Activated naive CD8-positive, alpha-beta T cell treated with anti-CD3 and anti-CD28 coated beads, Interleukin-2, amount 10 ng/mL, durations not matched to agents 7 days and 5 days (primary cell): ENCODE measurements around the gene KRTAP16-1. TPM values are rescaled to one million over a fixed set of nuclear protein-coding genes. Genes with fewer than 3 reads are reported as not detected.
"Not testable (repeated sequence)": the region's sequence is repeated elsewhere in the genome, so short reads cannot be mapped to it uniquely, and the experiment has no call there.

Experiments used
- ATAC-seq: fragments of 150-1000 bp; cut with Tn5 transposase; one replicate; pipeline ENCODE4 v1.10.0; 2021; ENCODE audit warnings: low read depth, moderate library complexity
- POLR2A ChIA-PET: fragments of 350-600 bp; sonication (Branson Sonifier 250); formaldehyde crosslinking; loops from one replicate; lab custom pipeline; 2021; ENCODE audit warnings: antibody characterized with exemption; lab: Charles Lee
- DNase-seq: peaks from one replicate; pipeline ENCODE4 v3.0.0; 2021
- H3K27ac Mint-ChIP-seq: one replicate; pipeline ENCODE4 v1.8.0; 2022; ENCODE audit warnings: mild to moderate bottlenecking, mixed read lengths
- H3K27me3 Mint-ChIP-seq: one replicate; pipeline ENCODE4 v1.8.0; 2022; ENCODE audit warnings: mild to moderate bottlenecking, moderate library complexity, mixed read lengths
- H3K36me3 Mint-ChIP-seq: one replicate; pipeline ENCODE4 v1.8.0; 2021; ENCODE audit warnings: mild to moderate bottlenecking, mixed read lengths
- H3K4me1 Mint-ChIP-seq: one replicate; pipeline ENCODE4 v1.8.0; 2021; ENCODE audit warnings: mixed read lengths
- H3K4me3 Mint-ChIP-seq: one replicate; pipeline ENCODE4 v1.8.0; 2022; ENCODE audit warnings: mild to moderate bottlenecking, moderate library complexity, mixed read lengths
- H3K9me3 Mint-ChIP-seq: one replicate; pipeline ENCODE4 v1.8.0; 2021; ENCODE audit warnings: mixed read lengths
- total RNA-seq, 2 experiments: library from RNA; stranded (reverse); gene quantifications; one replicate each; pipeline ENCODE4 v1.2.3, GENCODE V29; 2021

KRTAP16-1 gene
- total RNA-seq = not detected

- Mint-ChIP-seq H3K4me3 (peak within 1 kb of the TSS; percentile 57), H3K27ac (peak within 1 kb of the TSS; percentile 78), H3K27me3 (peaks cover 2% of the 10 kb centered on the region), H3K9me3 (no peaks in the 10 kb centered on the region), H3K36me3 (no peaks in the 10 kb centered on the region), H3K4me1 (peaks cover 26% of the 10 kb centered on the region)
- POLR2A ChIA-PET = no interaction called here
- ATAC-seq = peak; percentile 62
- peak; percentile 45 for DNase-seq
These were observed at the start of gene KRTAP16-1 for GRCh38 chr17:41308918-41309359. TSS of gene KRTAP16-1 (minus strand) at chr17:41309309. CDS start at chr17:41309253, 56 bp downstream.

DNA sequence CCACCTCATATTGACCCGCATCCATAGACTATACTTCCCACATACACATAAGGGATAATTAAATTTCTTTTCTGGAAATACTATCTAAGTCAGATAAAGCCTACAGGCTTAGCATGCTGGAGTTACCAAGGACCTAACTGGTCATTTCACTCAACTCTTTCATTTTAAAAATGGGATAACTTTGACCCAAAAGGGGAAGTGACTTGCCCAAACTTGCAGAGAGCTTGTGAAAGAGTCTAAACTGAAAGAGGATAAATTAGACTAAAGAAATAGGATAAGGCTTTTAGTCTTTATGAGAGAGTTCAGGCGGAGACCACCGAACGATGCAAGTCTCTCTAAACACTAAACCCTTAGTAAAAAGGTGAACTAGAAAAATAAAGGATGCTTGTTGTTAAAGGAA is 45.4 kb upstream of the KRTAP16-1 start:
- H3K9me3 Mint-ChIP-seq = no peaks in the 10 kb centered on the region
- peaks cover 8% of the 10 kb centered on the region for H3K27me3 Mint-ChIP-seq
- DNase-seq = no peak
- ATAC-seq = no peak
- no peaks in the 10 kb centered on the region for H3K4me1 Mint-ChIP-seq
- no peak overlapping the region for H3K27ac Mint-ChIP-seq
- H3K36me3 Mint-ChIP-seq = no peaks in the 10 kb centered on the region
- POLR2A ChIA-PET = no interaction called here
- H3K4me3 Mint-ChIP-seq = no peak overlapping the region

DNA sequence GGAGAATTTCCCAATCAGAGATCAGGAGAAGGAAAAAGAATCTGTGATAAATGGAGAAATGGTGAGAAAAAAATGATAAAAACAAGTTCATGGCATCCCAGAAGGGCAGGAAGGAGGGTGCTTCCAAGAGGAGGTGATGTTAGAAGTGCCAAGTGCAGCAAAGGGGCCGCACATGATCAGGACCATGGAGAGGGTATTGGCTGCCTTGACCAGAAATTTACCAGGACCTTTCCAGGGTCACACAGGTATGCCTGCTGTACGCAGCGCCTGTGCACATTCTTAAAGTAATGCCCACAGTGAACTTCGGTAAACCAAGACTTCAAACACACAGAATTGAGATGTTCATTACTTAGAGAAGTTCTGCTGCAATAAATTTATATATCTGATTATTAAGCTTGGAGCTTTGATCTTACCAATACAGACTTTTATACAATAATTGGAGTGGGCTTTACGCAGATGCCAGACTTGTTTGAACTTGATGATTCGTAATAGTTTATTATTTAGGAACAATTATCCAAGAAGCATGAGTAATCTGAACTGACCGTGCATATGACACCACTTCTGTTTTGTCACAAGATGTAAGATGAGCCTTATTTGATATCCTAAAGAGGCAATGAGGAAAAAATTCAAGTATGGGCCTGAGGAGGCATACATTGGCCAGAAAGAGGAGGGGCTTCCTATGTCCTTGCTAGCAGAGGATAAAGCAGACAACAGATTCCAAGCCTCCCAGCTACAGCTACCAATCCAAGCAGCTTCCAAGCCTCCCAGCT is 43.7 kb upstream of the KRTAP16-1 start:
- Mint-ChIP-seq H3K36me3 (no peaks in the 10 kb centered on the region), H3K9me3 (no peaks in the 10 kb centered on the region), H3K4me3 (no peak overlapping the region), H3K27me3 (peaks cover 8% of the 10 kb centered on the region), H3K27ac (no peak overlapping the region), H3K4me1 (no peaks in the 10 kb centered on the region)
- no peak for ATAC-seq
- no peak for DNase-seq
- POLR2A ChIA-PET = interaction anchor here (1.2 kb wide), 1 partner anchor 336 kb away, joined by 3 read pairs; no protein-coding TSS in a partner anchor

- Mint-ChIP-seq H3K27ac (no peak overlapping the region), H3K27me3 (peaks cover 8% of the 10 kb centered on the region), H3K4me1 (no peaks in the 10 kb centered on the region), H3K9me3 (no peaks in the 10 kb centered on the region), H3K4me3 (no peak overlapping the region), H3K36me3 (no peaks in the 10 kb centered on the region)
- ATAC-seq (no peak), DNase-seq (no peak)
- POLR2A ChIA-PET = no interaction called here
These were observed 42.1 kb upstream of the KRTAP16-1 start for GRCh38 chr17:41351177-41351576.

DNA sequence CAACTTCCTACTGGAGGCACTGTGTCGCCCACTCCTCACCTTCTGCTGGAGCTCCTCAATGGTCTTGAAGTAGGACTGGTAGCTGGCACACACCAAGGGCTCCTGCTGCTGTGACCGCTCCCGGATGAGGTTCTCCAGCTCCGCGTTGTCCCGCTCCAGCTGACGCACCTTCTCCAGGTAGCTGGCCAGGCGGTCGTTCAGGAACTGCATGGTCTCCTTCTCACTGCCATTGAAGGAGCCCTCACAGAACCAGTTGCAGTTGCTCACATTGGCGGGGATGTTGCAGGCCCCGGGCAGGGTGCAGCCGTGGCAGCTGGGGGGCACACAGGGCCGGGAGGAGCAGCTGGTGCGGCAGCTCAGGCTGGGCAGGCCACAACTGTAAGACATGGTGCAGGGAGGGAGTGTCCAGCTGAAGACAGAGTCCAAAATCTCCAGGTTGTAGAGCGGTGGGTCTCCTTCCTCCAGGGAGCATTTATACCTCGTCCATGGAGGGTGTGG is 41.3 kb upstream of the KRTAP16-1 start, which contains the start of gene KRT33A:
TSS of gene KRT33A (minus strand) at position 448 of the 498 bp plus-strand sequence. CDS start at position 387, 61 bp downstream.
- H3K36me3 Mint-ChIP-seq, ATAC-seq, H3K27me3 Mint-ChIP-seq, DNase-seq, H3K27ac Mint-ChIP-seq, POLR2A ChIA-PET, H3K9me3 Mint-ChIP-seq, H3K4me1 Mint-ChIP-seq, H3K4me3 Mint-ChIP-seq: not testable (repeated sequence)

DNA sequence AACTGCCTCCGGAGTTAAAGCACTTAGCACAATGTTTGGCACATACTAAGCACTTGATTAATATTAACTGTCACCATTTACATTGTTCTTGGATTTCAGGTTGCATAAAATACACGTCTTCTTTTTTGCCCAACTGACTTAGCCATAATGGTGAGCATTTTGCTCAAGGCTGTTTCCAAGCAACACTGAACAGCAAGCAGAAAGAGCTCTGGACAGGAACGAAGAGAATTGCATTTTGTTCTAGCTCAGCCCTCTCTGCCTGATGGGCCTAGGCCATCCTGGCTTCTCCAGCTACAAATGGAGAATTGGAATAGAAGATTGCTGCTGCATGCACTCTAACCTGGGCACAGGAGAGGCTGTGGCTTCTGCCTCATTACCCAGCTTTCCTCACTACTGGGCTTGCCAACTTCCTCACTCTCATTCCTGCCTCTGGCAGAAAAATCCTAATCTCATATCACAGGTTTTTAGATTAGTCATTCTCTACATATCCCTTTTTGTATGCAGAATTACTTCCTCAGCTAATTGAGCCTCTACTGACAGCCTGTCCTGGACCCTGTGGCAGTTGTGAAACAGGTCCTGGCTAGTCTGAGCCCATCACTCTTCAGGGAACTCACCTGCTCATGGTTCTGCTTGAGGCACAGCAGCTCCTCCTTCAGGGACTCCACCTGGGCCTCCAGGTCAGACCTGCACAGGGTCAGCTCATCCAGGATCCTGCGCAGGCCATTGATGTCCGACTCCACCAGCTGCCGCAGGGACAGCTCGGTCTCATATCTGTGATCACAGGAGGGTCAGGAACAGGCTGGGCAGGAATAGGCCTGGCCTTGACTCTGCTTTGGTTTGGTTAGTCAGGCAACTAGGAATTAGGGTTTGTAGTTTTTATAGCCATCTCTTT is 39.0 kb upstream of the KRTAP16-1 start:
- Mint-ChIP-seq H3K4me1 (no peaks in the 10 kb centered on the region), H3K27me3 (peaks cover 2% of the 10 kb centered on the region), H3K27ac (no peak overlapping the region), H3K4me3 (no peak overlapping the region), H3K36me3 (peaks cover 3% of the 10 kb centered on the region), H3K9me3 (peaks cover 2% of the 10 kb centered on the region)
- DNase-seq (no peak), ATAC-seq (no peak)
- POLR2A ChIA-PET = no interaction called here

DNA sequence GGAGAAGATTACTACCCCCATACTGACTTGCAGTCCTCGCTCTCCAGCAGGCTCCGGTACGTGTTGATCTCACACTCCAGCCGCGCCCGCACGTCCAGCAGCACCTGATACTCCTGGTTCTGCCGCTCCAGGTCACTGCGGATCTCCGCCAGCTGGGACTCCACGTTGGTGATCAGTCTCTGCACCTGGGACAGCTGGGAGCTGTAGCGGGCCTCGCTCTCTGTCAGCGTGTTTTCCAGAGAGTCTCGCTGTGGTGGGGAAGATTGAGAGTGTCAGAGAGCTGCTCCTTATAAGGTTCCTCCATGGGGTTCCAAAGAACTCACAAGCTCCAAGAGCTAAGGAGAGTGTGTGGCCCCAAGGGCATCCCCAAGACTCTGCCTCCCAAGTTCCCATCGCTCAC is 37.3 kb upstream of the KRTAP16-1 start:
- H3K27ac Mint-ChIP-seq, H3K4me3 Mint-ChIP-seq, ATAC-seq, H3K27me3 Mint-ChIP-seq, POLR2A ChIA-PET, H3K4me1 Mint-ChIP-seq, DNase-seq: not testable (repeated sequence)
- peaks cover 12% of the 10 kb centered on the region for H3K9me3 Mint-ChIP-seq
- peaks cover 12% of the 10 kb centered on the region for H3K36me3 Mint-ChIP-seq

DNA sequence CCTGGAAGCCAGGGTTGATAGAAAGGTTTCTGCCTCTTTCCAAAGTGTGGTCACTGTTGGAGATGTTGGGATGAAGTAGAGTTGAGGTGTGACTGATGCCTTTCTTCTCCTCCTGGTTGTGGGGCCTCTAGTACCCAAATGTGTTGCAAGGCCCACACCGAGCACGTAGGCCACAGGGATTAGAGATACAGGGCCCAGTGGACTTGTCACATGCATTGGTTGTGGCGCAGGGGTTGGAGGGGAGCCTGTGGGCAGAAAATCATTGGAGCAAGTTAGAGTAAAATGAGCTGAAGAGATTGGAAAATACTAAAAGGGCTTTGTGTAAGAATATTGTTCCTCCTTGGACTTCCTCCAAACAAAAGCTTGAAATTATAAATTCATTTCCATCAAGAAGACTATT is 36.9 kb upstream of the KRTAP16-1 start:
- DNase-seq = no peak
- Mint-ChIP-seq H3K4me3 (no peak overlapping the region), H3K9me3 (peaks cover 12% of the 10 kb centered on the region), H3K27ac (no peak overlapping the region), H3K4me1 (peaks cover 9% of the 10 kb centered on the region), H3K36me3 (peaks cover 12% of the 10 kb centered on the region), H3K27me3 (peaks cover 2% of the 10 kb centered on the region)
- no peak for ATAC-seq
- POLR2A ChIA-PET = no interaction called here

GRCh38 chr17:41343029-41343428 is 33.9 kb upstream of the KRTAP16-1 start:
- POLR2A ChIA-PET = no interaction called here
- Mint-ChIP-seq H3K9me3 (peaks cover 12% of the 10 kb centered on the region), H3K27ac (no peak overlapping the region), H3K4me1 (peaks cover 29% of the 10 kb centered on the region), H3K27me3 (no peaks in the 10 kb centered on the region), H3K4me3 (no peak overlapping the region), H3K36me3 (peaks cover 13% of the 10 kb centered on the region)
- ATAC-seq (no peak), DNase-seq (no peak)

DNA sequence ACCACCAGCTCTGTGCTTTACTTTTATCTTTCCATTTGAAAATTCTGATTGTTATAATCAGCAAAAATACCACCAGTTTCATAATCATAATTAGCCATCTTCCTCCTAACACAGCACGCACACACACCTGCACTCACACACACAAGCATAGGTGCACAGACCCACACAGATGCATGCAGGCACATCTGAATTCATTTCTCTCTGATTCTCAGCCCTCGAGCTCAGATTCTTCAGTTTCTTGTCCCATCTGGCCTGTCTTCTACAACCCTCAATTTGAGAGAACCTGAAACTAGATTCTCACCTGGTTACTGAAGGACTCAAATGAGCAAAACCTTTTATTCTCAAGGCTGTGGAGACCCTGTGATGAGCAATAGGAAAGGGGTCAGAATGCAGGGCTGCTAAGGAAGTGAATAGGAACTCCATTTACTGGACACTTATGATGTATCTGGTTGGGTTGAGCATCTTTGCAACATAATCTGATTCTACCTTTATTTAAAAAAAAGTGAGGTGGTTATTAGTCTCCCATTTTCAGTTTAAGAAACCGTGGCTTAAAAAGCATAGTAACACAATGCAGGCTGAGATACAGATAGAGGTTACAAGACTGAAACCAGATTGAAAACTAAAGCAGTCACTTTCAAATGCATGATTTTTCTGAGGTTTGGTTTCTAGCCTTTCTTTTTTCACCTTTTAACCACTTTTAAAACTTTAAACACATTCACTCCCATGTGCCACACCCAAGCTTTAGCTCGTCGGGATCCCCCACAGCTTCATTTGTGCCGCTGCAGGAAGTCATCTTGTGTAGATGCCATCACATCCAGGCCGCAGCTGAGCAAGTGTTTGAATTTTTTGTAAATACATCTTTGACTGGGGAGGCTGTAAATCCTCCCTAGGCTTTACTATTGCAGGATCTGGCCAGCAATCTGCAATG is 32.1 kb upstream of the KRTAP16-1 start:
- H3K27ac Mint-ChIP-seq = peak overlapping the region; percentile 89
- peaks cover 29% of the 10 kb centered on the region for H3K4me1 Mint-ChIP-seq
- H3K4me3 Mint-ChIP-seq = peak overlapping the region; percentile 66
- ATAC-seq = peak; percentile 69
- POLR2A ChIA-PET = interaction anchor here (0.6 to 0.8 kb wide), 2 partner anchors 101 to 349 kb away, joined by 3 read pairs; no protein-coding TSS in a partner anchor
- no peaks in the 10 kb centered on the region for H3K27me3 Mint-ChIP-seq
- peaks cover 12% of the 10 kb centered on the region for H3K9me3 Mint-ChIP-seq
- no peak for DNase-seq
- H3K36me3 Mint-ChIP-seq = peaks cover 13% of the 10 kb centered on the region

GRCh38 chr17:41340494-41340893 is 31.4 kb upstream of the KRTAP16-1 start:
- Mint-ChIP-seq H3K9me3 (peaks cover 12% of the 10 kb centered on the region), H3K4me3 (no peak overlapping the region), H3K27me3 (peaks cover 3% of the 10 kb centered on the region), H3K36me3 (peaks cover 13% of the 10 kb centered on the region), H3K27ac (peak overlapping the region; percentile 37), H3K4me1 (peaks cover 29% of the 10 kb centered on the region)
- POLR2A ChIA-PET = no interaction called here
- DNase-seq (no peak), ATAC-seq (no peak)

DNA sequence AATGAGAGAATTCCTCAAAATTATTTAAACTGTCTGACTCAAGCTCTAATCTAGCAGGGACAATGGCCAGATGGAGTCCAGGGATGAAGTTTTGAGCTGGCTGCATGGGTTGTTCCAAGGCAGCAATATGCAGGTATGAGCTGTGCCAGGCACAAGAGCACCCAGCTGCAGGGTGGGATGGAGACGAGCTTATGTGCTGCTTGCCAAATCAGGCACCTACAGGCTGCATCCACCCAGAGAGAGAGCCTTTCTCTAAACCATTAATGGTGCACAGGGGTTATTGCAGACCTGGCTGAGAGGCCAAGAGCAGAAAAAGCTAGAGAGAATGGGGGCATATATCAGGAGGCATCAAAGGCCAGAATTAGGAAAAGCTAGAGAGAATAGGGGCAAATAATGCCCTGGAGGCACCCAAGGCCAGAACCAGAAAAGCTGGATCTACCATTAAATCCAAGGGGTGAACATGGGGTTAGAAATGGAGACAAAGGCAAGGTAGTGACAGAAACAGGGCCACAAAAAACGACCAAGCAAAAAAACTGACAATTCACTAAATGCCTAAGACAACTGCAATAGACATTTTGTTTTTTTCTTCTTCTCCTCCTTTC is 30.6 kb upstream of the KRTAP16-1 start:
- peaks cover 12% of the 10 kb centered on the region for H3K9me3 Mint-ChIP-seq
- no peak overlapping the region for H3K4me3 Mint-ChIP-seq
- ATAC-seq = no peak
- peaks cover 33% of the 10 kb centered on the region for H3K4me1 Mint-ChIP-seq
- peaks cover 13% of the 10 kb centered on the region for H3K36me3 Mint-ChIP-seq
- H3K27ac Mint-ChIP-seq = peak overlapping the region; percentile 37
- H3K27me3 Mint-ChIP-seq = peaks cover 3% of the 10 kb centered on the region
- POLR2A ChIA-PET = no interaction called here
- DNase-seq = no peak
